Cardiac muscle cell (in vitro differentiated cells and primary cell): ENCODE measurements around the gene CYBA. TPM values are rescaled to one million over a fixed set of nuclear protein-coding genes. Genes with fewer than 3 reads are reported as not detected.

Experiments
- DNase-seq, 2 donors: peaks; one replicate each; pipeline versions ENCODE4 v3.0.0 to v3.0.0-alpha.2; 2010 to 2017; ENCODE audit warnings: low read depth in 1 of 2, low spot score in 1 of 2
- H3K27ac ChIP-seq: fragments of 200-600 bp; sonication (generic); 2 replicates; pipeline ENCODE4 v1.5.1; 2016
- H3K27me3 ChIP-seq: fragments of 200-600 bp; sonication (generic); 2 replicates; pipeline ENCODE4 v1.6.0; 2016; ENCODE audit warnings: control low read depth
- H3K36me3 ChIP-seq: fragments of 200-600 bp; sonication (generic); 2 replicates; pipeline ENCODE4 v1.5.1; 2016; ENCODE audit warnings: control low read depth
- H3K4me1 ChIP-seq: fragments of 200-600 bp; sonication (generic); 2 replicates; pipeline ENCODE4 v1.8.1; 2017; ENCODE audit warnings: low read depth, mild to moderate bottlenecking, mixed run types
- H3K4me3 ChIP-seq: fragments of 200-600 bp; sonication (generic); 2 replicates; pipeline ENCODE4 v1.5.1; 2016; ENCODE audit warnings: mild to moderate bottlenecking
- H3K9me3 ChIP-seq: fragments of 200-600 bp; sonication (generic); 2 replicates; pipeline ENCODE4 v1.5.1; 2017; ENCODE audit warnings: low read depth, mild to moderate bottlenecking, control low read depth
- polyA plus RNA-seq: library from polyadenylated mRNA; unstranded; fragments of >200 nt; fragmentation: Nextera tagmentation; extraction: Ambion mirVana; gene quantifications from 2 replicates; pipeline ENCODE4 v1.2.1, GENCODE V29; 2016
- total RNA-seq: library from RNA; depleted of rRNA; stranded (reverse); fragments of >200 nt; gene quantifications from 2 replicates; pipeline ENCODE4 v1.2.3, GENCODE V29; 2016
- TF ChIP-seq, protein P1 (sequence below): IDR thresholded peaks from 2 replicates; pipeline ENCODE4 v1.5.1; 2012; ENCODE audit warnings: low read depth, mild to moderate bottlenecking, low read length

Gene CYBA
- total and polyA plus RNA-seq, 2 experiments from 2014 or later = 174 to 233 TPM

DNA sequence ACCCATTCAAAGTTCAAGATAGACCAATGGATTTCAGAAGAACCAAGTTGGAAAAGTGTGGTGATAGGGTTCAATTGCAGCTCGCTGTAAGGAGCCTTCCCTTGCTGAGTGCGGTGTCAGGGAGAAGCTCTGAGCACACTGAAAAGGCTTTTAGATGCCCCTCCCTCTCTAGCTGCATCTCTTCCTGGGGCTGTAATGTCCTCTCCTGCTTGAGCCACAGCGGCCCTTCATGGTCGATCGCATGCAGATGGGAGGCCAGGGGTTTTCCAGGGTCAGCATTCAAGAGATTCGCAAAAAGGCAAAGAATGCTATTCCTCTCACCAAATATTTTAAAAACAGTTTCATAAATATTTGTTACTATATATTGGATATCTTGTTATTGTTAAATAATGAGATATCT, 56.9 kb downstream of the CYBA start:
- H3K9me3 ChIP-seq = no peaks in the 10 kb centered on the region
- no peak overlapping the region for H3K27ac ChIP-seq
- TF ChIP-seq, protein P1, sequence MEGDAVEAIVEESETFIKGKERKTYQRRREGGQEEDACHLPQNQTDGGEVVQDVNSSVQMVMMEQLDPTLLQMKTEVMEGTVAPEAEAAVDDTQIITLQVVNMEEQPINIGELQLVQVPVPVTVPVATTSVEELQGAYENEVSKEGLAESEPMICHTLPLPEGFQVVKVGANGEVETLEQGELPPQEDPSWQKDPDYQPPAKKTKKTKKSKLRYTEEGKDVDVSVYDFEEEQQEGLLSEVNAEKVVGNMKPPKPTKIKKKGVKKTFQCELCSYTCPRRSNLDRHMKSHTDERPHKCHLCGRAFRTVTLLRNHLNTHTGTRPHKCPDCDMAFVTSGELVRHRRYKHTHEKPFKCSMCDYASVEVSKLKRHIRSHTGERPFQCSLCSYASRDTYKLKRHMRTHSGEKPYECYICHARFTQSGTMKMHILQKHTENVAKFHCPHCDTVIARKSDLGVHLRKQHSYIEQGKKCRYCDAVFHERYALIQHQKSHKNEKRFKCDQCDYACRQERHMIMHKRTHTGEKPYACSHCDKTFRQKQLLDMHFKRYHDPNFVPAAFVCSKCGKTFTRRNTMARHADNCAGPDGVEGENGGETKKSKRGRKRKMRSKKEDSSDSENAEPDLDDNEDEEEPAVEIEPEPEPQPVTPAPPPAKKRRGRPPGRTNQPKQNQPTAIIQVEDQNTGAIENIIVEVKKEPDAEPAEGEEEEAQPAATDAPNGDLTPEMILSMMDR = no peak
- H3K36me3 ChIP-seq = peaks cover 22% of the 10 kb centered on the region
- H3K4me3 ChIP-seq = no peak overlapping the region
- DNase-seq = no peak
- no peaks in the 10 kb centered on the region for H3K27me3 ChIP-seq
- no peaks in the 10 kb centered on the region for H3K4me1 ChIP-seq

DNA sequence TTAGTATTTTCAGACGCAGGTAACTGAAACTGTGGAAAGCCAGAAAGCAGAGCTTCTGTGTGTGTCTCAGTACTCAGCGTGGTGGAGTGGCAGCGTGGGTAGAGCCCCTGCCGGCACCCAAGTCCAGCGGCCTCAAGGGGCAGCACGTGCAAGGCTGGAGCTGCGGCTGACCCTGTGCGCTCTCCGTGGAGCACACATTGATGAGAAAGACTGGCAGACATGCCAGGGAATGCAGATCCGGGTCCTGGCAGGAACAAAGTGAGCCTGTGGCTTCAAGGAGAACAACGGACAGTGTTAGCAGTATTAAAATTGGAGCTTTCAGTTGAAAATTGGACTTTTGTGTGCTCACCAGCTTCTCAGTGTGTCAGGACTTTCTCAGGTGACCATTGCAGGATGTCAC, 57.4 kb downstream of the CYBA start:
- TF ChIP-seq, protein P1 = no peak
- H3K36me3 ChIP-seq = peaks cover 21% of the 10 kb centered on the region
- DNase-seq = no peak
- peak overlapping the region; percentile 25 for H3K27ac ChIP-seq
- H3K9me3 ChIP-seq = no peaks in the 10 kb centered on the region
- no peaks in the 10 kb centered on the region for H3K27me3 ChIP-seq
- H3K4me1 ChIP-seq = no peaks in the 10 kb centered on the region
- H3K4me3 ChIP-seq = no peak overlapping the region

Other genes starting within 250 kb of the CYBA start
- gene ZFPM1, start 197.8 kb downstream of the CYBA start, total RNA-seq = 9.4 and 11.9 TPM in 2 replicates
- 7.6 and 8.3 TPM in 2 replicates for gene ZFPM1, start 197.8 kb downstream of the CYBA start, polyA plus RNA-seq
- 16.1 and 26.9 TPM in 2 replicates for gene ZC3H18, start 80.7 kb downstream of the CYBA start, total RNA-seq
- 26.8 and 31.7 TPM in 2 replicates for gene ZC3H18, start 80.7 kb downstream of the CYBA start, polyA plus RNA-seq
- not detected in 2 replicates for gene IL17C, start 12.5 kb downstream of the CYBA start, total RNA-seq
- gene IL17C, start 12.5 kb downstream of the CYBA start, polyA plus RNA-seq = not detected in 2 replicates
- gene MVD, start 12.0 kb upstream of the CYBA start, total RNA-seq = 65.0 and 159 TPM in 2 replicates
- gene MVD, start 12.0 kb upstream of the CYBA start, polyA plus RNA-seq = 88.4 and 192 TPM in 2 replicates
- gene SNAI3, start 35.5 kb upstream of the CYBA start, total RNA-seq = 1.6 and 2.9 TPM in 2 replicates
- gene SNAI3, start 35.5 kb upstream of the CYBA start, polyA plus RNA-seq = 3.7 and 4.5 TPM in 2 replicates
- gene RNF166, start 55.4 kb upstream of the CYBA start, total RNA-seq = 30.0 and 33.5 TPM in 2 replicates
- gene RNF166, start 55.4 kb upstream of the CYBA start, polyA plus RNA-seq = 23.2 and 34.2 TPM in 2 replicates
- 9.3 and 10.8 TPM in 2 replicates for gene CTU2, start 55.5 kb upstream of the CYBA start, total RNA-seq
- gene CTU2, start 55.5 kb upstream of the CYBA start, polyA plus RNA-seq = 9.2 and 13.8 TPM in 2 replicates
- gene PIEZO1, start 134.2 kb upstream of the CYBA start, total RNA-seq = 54.5 and 121 TPM in 2 replicates
- 32.7 and 49.2 TPM in 2 replicates for gene PIEZO1, start 134.2 kb upstream of the CYBA start, polyA plus RNA-seq
- gene CDT1, start 152.7 kb upstream of the CYBA start, total RNA-seq = 24.5 and 29.6 TPM in 2 replicates
- 15.9 and 17.9 TPM in 2 replicates for gene CDT1, start 152.7 kb upstream of the CYBA start, polyA plus RNA-seq
- gene APRT, start 160.9 kb upstream of the CYBA start, total RNA-seq = 123 and 140 TPM in 2 replicates
- 169 and 193 TPM in 2 replicates for gene APRT, start 160.9 kb upstream of the CYBA start, polyA plus RNA-seq
- 28.3 and 29.5 TPM in 2 replicates for gene GALNS, start 205.9 kb upstream of the CYBA start, total RNA-seq
- 23.4 and 31.0 TPM in 2 replicates for gene GALNS, start 205.9 kb upstream of the CYBA start, polyA plus RNA-seq
- gene TRAPPC2L, start 206.1 kb upstream of the CYBA start, total RNA-seq = 30.9 and 42.0 TPM in 2 replicates
- 114 and 130 TPM in 2 replicates for gene TRAPPC2L, start 206.1 kb upstream of the CYBA start, polyA plus RNA-seq
- not detected in 2 replicates for gene PABPN1L, start 215.6 kb upstream of the CYBA start, total RNA-seq
- gene PABPN1L, start 215.6 kb upstream of the CYBA start, polyA plus RNA-seq = 0.32 TPM in 1 of 2 replicates, not detected in the other